Coronary artery (tissue), 2 donors: Measurements from ENCODE around the gene LENG9.
A peak's percentile ranks its signal among the peaks of the same experiment; 100 is the strongest.

Source experiments
- DNase-seq: peaks from one replicate; pipeline ENCODE4 v3.0.0-alpha.2; 2017; ENCODE audit warnings: low spot score
- H3K27ac ChIP-seq, 2 donors: fragments of 200-600 bp; sonication (generic); one replicate each; pipeline ENCODE4 v1.5.1; 2016 to 2019
- H3K4me3 ChIP-seq: fragments of 200-600 bp; sonication (generic); 2 replicates; pipeline ENCODE4 v1.5.1; 2016; ENCODE audit warnings: mild to moderate bottlenecking, moderate library complexity
- TF ChIP-seq, protein P1 (sequence below): fragments of 200-600 bp; sonication (generic); IDR thresholded peaks from one replicate; pipeline ENCODE4 v1.5.1; 2019; ENCODE audit warnings: antibody characterized with exemption

Gene LENG9

DNA sequence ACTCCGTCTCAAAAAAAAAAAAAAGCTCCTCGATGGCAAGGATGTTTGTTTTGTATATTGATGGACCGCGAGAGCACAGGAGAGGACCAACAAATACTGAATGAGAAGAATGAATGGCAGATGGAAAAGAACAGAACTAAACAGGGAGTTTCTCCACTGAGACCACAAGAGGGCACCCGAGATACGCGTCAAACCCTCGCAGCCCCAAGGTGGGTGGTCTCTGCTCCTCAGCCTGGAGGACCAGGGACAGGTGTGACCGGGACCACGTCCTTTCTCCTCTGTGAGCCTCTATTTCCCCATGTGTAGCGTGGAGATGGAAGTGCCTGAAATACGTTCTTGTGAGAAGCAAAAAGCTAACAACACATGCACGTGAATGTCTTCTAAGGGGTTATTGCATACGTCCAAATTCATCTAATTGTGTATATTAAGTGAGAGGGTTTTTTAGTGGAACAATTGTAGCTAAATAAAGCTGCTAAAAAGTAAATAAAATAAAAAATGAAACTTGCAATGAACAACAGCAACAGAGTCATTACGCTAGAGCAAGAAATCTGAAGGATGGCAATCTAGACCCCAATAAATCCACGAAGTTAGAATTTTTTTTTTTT is 17.9 kb upstream of the LENG9 start:
- H3K27ac ChIP-seq = no peak overlapping the region
- H3K4me3 ChIP-seq = no peak overlapping the region
- no peak for DNase-seq
- TF ChIP-seq, protein P1, sequence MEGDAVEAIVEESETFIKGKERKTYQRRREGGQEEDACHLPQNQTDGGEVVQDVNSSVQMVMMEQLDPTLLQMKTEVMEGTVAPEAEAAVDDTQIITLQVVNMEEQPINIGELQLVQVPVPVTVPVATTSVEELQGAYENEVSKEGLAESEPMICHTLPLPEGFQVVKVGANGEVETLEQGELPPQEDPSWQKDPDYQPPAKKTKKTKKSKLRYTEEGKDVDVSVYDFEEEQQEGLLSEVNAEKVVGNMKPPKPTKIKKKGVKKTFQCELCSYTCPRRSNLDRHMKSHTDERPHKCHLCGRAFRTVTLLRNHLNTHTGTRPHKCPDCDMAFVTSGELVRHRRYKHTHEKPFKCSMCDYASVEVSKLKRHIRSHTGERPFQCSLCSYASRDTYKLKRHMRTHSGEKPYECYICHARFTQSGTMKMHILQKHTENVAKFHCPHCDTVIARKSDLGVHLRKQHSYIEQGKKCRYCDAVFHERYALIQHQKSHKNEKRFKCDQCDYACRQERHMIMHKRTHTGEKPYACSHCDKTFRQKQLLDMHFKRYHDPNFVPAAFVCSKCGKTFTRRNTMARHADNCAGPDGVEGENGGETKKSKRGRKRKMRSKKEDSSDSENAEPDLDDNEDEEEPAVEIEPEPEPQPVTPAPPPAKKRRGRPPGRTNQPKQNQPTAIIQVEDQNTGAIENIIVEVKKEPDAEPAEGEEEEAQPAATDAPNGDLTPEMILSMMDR = peak; percentile 27

DNA sequence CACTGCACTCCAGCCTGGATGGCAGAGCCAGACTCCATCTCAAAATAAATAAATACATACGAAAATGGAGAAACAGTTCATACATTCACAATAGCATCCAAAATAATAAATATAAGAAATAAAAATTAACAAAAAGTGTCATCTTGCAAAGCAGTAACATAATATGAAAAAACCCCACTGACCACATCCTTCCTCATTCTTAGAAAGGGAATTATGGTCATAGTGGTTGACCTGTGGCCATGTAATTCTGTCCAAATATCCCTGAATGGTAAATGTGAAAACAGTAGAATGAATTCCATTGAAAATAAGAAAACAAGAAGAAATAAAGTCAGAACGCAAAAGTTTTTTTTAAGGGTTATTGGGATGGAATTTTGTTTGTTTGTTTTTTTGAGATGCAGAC is 16.5 kb upstream of the LENG9 start:
- Histone ChIP-seq H3K27ac (no peak overlapping the region), H3K4me3 (no peak overlapping the region)
- TF ChIP-seq, protein P1 = no peak
- no peak for DNase-seq

DNA sequence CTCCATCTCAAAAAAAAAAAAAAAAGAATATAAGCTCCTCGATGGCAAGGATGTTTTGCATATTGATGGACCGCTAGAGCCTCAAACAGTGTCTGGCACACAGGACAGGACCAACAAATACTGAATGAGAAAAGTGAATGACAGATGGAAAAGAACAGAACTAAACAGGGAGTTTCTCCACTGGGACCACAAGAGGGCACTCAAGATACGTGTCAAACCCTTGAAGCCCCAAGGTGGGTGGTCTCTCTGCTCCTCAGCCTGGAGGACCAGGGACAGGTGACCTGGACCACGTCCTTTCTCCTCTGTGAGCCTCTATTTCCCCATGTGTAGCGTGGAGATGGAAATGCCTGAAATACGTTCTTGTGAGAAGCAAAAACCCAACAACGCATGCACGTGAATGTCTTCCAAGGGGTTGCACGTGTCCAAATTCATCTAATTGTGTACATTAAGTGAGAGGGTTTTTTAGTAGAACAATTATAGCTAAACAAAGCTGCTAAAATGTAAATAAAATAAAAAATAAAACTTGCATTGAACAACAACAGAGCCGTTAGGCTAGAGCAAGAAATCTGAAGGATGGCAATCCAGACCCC is 15.2 kb upstream of the LENG9 start:
- DNase-seq = no peak
- TF ChIP-seq, protein P1 = no peak
- Histone ChIP-seq H3K4me3 (no peak overlapping the region), H3K27ac (no peak overlapping the region)

DNA sequence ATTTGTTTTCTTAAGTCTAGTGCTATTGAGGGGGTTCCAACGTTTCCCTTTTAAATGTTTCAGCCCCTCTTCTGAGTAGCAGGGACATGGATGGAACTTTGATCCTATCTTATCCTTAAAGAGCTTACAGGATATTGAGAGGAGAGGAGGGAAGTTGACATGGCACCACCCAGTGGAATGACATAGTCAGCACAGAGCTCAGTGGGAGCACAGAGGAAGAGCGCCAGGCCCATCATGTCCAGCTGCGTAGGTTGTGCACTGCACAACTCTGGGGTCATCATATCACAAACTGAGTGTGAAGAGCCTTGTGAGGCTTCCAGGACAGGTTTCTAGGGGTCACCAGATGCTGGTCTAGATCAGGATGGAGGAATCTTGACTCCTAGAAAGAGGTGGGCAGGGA is 14.1 kb upstream of the LENG9 start:
- Histone ChIP-seq H3K4me3 (no peak overlapping the region), H3K27ac (no peak overlapping the region)
- TF ChIP-seq, protein P1 = no peak
- no peak for DNase-seq

DNA sequence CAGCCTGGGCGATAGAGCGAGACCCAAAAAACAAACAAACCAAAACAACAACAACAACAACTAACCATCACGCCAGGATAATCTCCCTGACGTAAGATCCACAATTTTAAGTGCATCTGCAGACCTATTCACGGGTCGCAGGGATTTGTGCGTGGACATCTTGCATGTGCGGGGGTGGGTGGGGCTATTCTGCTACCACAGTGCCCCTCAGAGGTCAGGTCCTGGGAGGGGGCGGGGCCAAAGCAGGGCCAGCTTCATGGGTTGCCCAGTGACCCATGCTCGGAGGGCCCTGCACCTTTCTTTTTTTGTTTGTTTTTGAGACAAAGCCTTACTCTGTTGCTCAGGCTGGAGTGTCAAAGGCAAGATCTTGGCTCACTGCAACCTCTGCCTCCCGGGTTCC is 12.1 kb upstream of the LENG9 start:
- Histone ChIP-seq H3K27ac (no peak overlapping the region), H3K4me3 (no peak overlapping the region)
- TF ChIP-seq, protein P1 = no peak
- no peak for DNase-seq

DNA sequence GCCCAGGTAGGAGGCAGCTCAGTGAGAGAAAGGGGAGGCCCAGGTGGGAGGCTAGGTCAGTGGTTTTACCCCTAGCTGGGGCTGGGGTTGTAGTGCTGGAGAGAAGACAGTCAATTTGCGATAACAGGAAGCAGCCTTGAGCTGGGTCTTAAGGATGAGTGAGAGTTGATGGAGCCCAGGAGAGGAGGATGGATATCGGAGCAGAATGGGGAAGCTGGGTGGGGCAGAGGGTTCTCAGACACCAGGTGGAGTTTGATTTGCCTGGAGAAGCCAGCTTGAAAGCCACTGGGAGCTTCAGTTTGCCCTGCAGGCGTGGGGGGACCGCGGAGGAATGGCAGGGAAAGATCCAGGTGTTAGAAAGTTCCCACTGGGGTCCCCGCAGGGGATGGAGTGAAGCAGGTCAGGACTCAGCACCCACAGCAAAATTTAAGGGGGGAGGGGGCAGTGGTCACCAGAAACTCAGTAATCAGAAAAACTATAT is 10.4 kb upstream of the LENG9 start:
- TF ChIP-seq, protein P1 = no peak
- Histone ChIP-seq H3K4me3 (no peak overlapping the region), H3K27ac (peak overlapping the region in 1 of 2 donors; percentile 84)
- no peak for DNase-seq
